Raji (cell line): ENCODE measurements around the gene PTPRN2.

Experiments
- POLR2A ChIP-seq: IDR thresholded peaks from 2 replicates; pipeline ENCODE4 v1.6.1; 2011; ENCODE audit warnings: low read depth, low read length, control low read depth; ENCODE audit not compliant: insufficient read depth

Gene PTPRN2

DNA sequence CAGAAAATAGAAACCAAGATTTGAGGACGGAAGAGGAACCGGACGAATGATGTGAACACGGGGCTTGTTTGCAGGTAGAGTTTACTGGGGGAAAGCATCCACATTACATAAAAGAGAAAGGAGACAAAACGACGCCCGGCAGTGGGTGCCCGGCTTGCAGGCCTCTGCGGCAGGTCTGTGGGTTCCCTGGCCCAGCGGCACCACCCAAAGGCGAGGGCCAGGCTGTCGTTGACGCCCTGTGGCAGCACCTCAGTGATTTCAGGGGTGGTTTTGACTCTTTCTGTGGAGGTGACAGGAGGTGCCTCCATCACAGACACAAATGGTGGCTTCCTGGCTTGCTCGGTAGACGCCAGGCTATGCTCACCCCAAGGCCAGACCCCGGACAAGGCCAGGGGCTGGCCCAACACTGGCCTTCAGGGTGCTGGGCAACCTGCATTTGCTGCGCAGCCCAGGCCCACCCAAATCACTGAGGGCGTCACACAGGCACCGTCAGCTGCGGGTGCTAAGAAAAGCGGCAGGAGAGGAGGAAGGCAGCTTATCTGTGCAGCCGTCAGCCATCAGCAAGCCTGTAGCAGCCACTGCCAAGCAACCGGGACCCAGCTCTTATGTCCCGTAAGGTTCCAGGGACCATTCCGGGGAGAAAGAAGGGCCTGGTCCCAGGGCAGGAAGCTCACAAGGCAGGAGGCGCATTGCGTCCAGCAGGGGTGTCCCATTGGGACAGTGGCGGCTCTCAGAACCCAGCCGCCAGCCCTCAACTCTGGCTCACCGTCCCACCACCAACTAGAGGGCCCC, 230.3 kb downstream of the PTPRN2 start:
- no peak for TF ChIP-seq POLR2A

DNA sequence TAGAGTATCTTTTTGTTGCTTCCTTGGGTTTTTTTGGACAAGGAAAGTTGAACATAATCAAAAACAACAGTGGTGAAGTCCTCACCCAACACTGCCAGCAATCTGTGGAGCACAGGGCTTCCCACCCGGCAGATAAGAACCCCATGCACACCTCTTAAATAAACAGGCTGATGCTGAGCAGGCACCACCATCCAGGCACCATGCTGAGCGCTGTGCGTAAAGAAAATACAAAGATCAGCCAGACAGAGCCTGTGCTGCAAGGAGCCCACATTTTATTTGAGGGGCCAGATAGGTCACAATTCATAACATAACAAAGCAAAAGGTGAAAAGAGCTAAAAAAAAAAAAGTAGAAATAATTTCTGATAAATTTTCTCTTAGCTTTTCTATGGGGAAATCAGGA, 231.2 kb downstream of the PTPRN2 start:
- TF ChIP-seq POLR2A: no peak

- no peak for TF ChIP-seq POLR2A
These were observed 232.1 kb downstream of the PTPRN2 start for GRCh38 chr7:158355456-158356065.

- no peak for TF ChIP-seq POLR2A
These were observed 232.8 kb downstream of the PTPRN2 start for GRCh38 chr7:158354861-158355260.

GRCh38 chr7:158353606-158354570, 233.7 kb downstream of the PTPRN2 start:
- no peak for TF ChIP-seq POLR2A

GRCh38 chr7:158351481-158351880, 236.1 kb downstream of the PTPRN2 start:
- no peak for TF ChIP-seq POLR2A

GRCh38 chr7:158351051-158351450, 236.6 kb downstream of the PTPRN2 start:
- TF ChIP-seq POLR2A: no peak

GRCh38 chr7:158350166-158350900, 237.3 kb downstream of the PTPRN2 start:
- no peak for TF ChIP-seq POLR2A

- no peak for TF ChIP-seq POLR2A
These were observed 239.2 kb downstream of the PTPRN2 start for GRCh38 chr7:158348446-158348845.

GRCh38 chr7:158345731-158346130, 241.9 kb downstream of the PTPRN2 start:
- TF ChIP-seq POLR2A: no peak

DNA sequence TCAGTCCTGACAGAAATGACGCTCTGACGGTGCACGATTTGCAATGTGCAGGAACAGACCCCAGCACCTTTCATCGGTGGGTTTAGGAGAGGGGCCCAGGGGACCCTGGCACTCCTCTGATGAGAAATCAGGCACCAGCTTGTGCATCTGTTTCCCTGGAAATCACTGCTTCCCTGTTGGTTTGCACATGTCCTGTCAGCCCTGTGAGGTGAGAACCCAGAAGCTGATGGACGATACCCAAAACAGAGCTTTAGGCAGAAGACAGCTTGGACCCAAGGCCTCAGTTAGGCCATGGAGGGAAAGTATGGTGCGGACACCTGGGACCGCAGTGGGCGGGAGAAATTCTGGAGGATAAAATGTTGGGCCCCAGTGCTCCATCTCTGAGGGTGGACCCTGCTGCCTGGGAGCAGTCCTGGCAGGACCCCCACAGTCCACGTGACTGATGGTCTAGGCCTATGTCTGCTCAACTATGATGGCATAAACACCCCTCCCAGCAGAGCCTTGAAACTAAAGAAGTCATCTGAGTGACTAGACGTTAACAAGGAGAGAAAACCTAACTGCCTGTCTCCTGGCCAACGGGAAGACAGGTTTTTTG, 242.8 kb downstream of the PTPRN2 start:
- no peak for TF ChIP-seq POLR2A

GRCh38 chr7:158343936-158344455, 243.6 kb downstream of the PTPRN2 start:
- no peak for TF ChIP-seq POLR2A

DNA sequence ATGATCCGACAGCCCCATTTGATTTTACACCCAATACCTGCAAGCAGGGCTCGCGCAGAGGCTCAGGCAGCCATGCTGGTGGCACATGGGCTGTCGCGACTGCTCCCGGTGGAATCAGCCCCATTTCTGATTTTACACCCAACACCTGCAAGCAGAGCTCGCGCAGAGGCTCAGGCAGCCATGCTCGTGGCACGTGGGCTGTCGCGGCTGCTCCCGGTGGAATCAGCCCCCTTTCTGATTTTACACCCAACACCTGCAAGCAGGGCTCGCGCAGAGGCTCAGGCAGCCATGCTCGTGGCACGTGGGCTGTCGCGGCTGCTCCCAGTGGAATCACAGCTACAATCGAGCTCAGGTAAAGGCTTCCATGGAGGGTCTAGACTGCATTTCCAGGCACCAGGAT, 244.1 kb downstream of the PTPRN2 start:
- TF ChIP-seq POLR2A: no peak

DNA sequence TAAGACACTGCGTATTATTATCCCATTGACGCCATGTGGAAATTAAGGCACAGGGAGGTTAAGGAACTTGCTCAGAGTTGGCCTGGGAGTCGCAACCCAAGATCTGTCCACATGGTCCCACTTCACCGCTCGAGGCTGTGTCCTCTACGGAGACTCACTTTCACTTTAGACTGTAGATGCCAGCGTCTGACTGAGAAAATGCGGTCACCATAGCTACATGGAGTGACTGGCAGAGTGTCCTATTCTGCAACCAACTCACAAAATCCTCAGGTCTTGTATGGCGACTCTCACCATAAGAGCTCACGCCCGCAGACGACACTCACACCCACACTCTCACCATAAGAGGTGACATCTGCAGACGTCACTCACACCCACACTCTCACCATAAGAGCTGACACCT, 257.9 kb downstream of the PTPRN2 start:
- TF ChIP-seq POLR2A: no peak
